ENCODE measurements around the gene CCDC188. TPM values are rescaled to one million over a fixed set of nuclear protein-coding genes. Genes with fewer than 3 reads are reported as not detected.

CCDC188 gene
- total RNA-seq, 3 donors from 2014 or later (not counting 1 experiment from before 2014, with no cell fraction given): 0.64 TPM; not detected in 2

DNA sequence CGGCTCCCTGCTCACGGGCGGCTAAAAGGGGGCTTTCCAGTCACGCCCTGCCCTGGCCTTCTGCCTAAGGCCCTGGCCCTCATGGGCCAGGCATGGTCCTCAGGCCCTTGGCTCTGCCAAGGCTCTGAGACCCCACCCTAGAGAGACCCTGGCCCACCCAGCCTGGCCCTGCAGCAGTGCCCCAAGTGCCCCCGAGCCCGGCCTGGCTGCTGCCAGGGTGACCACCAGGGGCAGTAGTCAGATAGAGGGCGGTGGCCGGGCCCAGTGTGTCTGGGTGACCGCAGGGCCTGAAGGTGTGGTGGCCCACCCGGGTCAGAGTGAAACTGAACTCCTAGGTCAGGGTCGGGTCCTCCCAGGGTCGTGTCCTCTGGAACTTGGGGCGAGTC lies 29.4 kb upstream of the CCDC188 start:
- no peaks in the 10 kb centered on the region for H3K4me1 Mint-ChIP-seq
- intact Hi-C loops (cut with micrococcal nuclease): no loop called here
- 89% methylated on average over 13 of the region's 13 CpGs for WGBS (ENCODE audit: insufficient coverage)

DNA sequence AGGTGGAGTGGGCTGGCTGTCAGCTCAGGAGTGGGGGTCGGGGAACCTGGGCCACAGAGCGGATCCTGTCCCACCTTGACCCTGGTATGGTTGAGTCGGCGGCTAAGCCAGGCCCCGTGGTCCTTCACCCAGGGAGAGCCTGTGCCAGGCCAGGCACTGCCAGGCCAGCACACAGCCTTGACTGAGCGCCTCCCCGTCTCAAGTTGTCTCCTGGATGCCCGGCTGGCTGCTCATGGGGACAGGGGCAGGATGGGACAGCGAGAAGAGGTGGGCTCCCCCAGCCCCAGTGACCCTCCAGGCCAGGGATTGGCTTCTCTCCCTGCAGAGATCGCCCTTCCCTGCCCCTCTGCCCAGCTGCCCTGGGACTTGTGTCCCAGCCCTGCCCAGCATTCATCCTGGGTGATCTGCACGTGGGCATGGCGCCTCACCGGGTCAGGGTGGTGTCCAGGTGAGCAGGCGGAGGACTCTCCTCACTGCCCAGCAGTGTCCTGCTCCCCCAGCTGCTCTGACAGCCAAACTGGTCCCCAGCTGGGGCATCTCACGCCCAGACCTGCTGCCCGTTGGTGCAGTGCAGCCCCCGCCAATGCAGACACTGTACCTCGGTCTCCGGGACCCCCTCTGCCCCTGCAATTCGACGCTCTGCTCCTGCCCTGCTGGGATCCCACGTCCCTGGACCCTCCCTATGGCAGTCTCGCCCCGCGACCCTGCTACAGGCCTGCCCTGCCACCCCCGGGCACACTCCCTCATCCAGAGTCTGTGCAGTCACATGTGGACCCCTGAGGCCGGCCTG lies 28.8 kb upstream of the CCDC188 start:
- no peaks in the 10 kb centered on the region for H3K9me3 ChIP-seq (ENCODE audit: control insufficient read depth, insufficient read depth, low read length)
- Mint-ChIP-seq H3K4me3 (no peak overlapping the region), H3K9me3 (no peaks in the 10 kb centered on the region), H3K36me3 (no peaks in the 10 kb centered on the region), H3K4me1 (no peaks in the 10 kb centered on the region), H3K27me3 (ENCODE audit: low read depth in 2 of 2) (no peaks in the 10 kb centered on the region), H3K27ac (no peak overlapping the region)
- TF ChIP-seq, protein P1, sequence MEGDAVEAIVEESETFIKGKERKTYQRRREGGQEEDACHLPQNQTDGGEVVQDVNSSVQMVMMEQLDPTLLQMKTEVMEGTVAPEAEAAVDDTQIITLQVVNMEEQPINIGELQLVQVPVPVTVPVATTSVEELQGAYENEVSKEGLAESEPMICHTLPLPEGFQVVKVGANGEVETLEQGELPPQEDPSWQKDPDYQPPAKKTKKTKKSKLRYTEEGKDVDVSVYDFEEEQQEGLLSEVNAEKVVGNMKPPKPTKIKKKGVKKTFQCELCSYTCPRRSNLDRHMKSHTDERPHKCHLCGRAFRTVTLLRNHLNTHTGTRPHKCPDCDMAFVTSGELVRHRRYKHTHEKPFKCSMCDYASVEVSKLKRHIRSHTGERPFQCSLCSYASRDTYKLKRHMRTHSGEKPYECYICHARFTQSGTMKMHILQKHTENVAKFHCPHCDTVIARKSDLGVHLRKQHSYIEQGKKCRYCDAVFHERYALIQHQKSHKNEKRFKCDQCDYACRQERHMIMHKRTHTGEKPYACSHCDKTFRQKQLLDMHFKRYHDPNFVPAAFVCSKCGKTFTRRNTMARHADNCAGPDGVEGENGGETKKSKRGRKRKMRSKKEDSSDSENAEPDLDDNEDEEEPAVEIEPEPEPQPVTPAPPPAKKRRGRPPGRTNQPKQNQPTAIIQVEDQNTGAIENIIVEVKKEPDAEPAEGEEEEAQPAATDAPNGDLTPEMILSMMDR (IDR thresholded peaks at IDR 0.05): no peak
- no peak for DNase-seq
- no peaks in the 10 kb centered on the region for H3K27me3 ChIP-seq (ENCODE audit: control insufficient read depth, insufficient read depth, low read length)
- WGBS (ENCODE audit: insufficient coverage): 91% methylated on average over 27 of the region's 27 CpGs
- no peaks in the 10 kb centered on the region for H3K4me1 ChIP-seq (ENCODE audit: control insufficient read depth, insufficient read depth, low read length)
- no peaks in the 10 kb centered on the region for H3K36me3 ChIP-seq (ENCODE audit: control insufficient read depth, insufficient read depth, low read length)
- H3K27ac ChIP-seq (ENCODE audit: low read length): no peak overlapping the region
- intact Hi-C loops (cut with micrococcal nuclease): no loop called here
- ATAC-seq: no peak
- no peak overlapping the region for H3K4me3 ChIP-seq (ENCODE audit: low read length)

More for the DNA sequence above, 29.4 kb upstream of the CCDC188 start:
- no peak for ATAC-seq
- Mint-ChIP-seq H3K4me3 (no peak overlapping the region), H3K27me3 (ENCODE audit: low read depth in 2 of 2) (no peaks in the 10 kb centered on the region), H3K36me3 (no peaks in the 10 kb centered on the region), H3K9me3 (no peaks in the 10 kb centered on the region), H3K27ac (no peak overlapping the region)
- H3K27me3 ChIP-seq (ENCODE audit: control insufficient read depth, insufficient read depth, low read length): no peaks in the 10 kb centered on the region
- no peak for DNase-seq
- H3K36me3 ChIP-seq (ENCODE audit: control insufficient read depth, insufficient read depth, low read length): no peaks in the 10 kb centered on the region
- no peaks in the 10 kb centered on the region for H3K9me3 ChIP-seq (ENCODE audit: control insufficient read depth, insufficient read depth, low read length)
- TF ChIP-seq, protein P1 (IDR thresholded peaks at IDR 0.05): no peak
- no peaks in the 10 kb centered on the region for H3K4me1 ChIP-seq (ENCODE audit: control insufficient read depth, insufficient read depth, low read length)
- no peak overlapping the region for H3K27ac ChIP-seq (ENCODE audit: low read length)
- H3K4me3 ChIP-seq (ENCODE audit: low read length): no peak overlapping the region

DNA sequence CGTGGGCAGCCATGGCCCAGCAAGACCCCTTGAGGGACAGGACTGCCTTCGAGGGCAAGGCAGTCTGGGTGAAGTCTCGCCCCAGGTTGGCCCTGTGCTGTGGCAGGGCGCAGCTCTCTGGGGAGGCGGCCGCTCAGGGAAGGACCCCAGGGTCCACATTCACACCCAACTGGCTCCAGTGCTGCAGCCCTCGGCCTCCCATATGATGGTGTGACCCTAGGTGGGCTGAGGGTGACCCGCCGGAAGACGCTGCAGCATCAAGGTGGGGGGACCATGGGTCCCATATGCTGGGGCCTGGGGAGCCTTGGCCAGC lies 28.0 kb upstream of the CCDC188 start:
- WGBS (ENCODE audit: insufficient coverage): 87% methylated on average over 10 of the region's 10 CpGs
- no peak overlapping the region for H3K4me3 Mint-ChIP-seq
- H3K36me3 ChIP-seq (ENCODE audit: control insufficient read depth, insufficient read depth, low read length): no peaks in the 10 kb centered on the region
- no peaks in the 10 kb centered on the region for H3K27me3 ChIP-seq (ENCODE audit: control insufficient read depth, insufficient read depth, low read length)
- TF ChIP-seq, protein P1 (IDR thresholded peaks at IDR 0.05): no peak
- no peaks in the 10 kb centered on the region for H3K9me3 ChIP-seq (ENCODE audit: control insufficient read depth, insufficient read depth, low read length)
- no peak overlapping the region for H3K27ac Mint-ChIP-seq
- no peaks in the 10 kb centered on the region for H3K4me1 ChIP-seq (ENCODE audit: control insufficient read depth, insufficient read depth, low read length)
- H3K4me3 ChIP-seq (ENCODE audit: low read length): no peak overlapping the region
- no peaks in the 10 kb centered on the region for H3K27me3 Mint-ChIP-seq (ENCODE audit: low read depth in 2 of 2)
- no peak overlapping the region for H3K27ac ChIP-seq (ENCODE audit: low read length)
- H3K36me3 Mint-ChIP-seq: no peaks in the 10 kb centered on the region
- DNase-seq (no peak), ATAC-seq (no peak)
- no peaks in the 10 kb centered on the region for H3K4me1 Mint-ChIP-seq
- intact Hi-C loops (cut with micrococcal nuclease): no loop called here
- no peaks in the 10 kb centered on the region for H3K9me3 Mint-ChIP-seq

All from natural killer cell (primary cell).